Stimulated activated CD8-positive, alpha-beta memory T cell treated with anti-CD3 and anti-CD28 coated beads, Interleukin-7, amount 100 ng/mL, for 24 hours (primary cell): ENCODE measurements around the gene ASB8.
A peak's percentile ranks its signal among the peaks of the same experiment; 100 is the strongest.

Source experiments
- DNase-seq: peaks from one replicate; pipeline ENCODE4 v3.0.0-alpha.2; 2020; ENCODE audit warnings: low read depth

The ASB8 gene, protein sequence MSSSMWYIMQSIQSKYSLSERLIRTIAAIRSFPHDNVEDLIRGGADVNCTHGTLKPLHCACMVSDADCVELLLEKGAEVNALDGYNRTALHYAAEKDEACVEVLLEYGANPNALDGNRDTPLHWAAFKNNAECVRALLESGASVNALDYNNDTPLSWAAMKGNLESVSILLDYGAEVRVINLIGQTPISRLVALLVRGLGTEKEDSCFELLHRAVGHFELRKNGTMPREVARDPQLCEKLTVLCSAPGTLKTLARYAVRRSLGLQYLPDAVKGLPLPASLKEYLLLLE

GRCh38 chr12:48157018-48157888 is at the start of gene ASB8:
TSS of gene ASB8 (minus strand) at chr12:48157515. CDS start at chr12:48153496, 4,019 bp downstream.
- DNase-seq, result peak; percentile 99

GRCh38 chr12:48203192-48203591 is 45.9 kb upstream of the ASB8 start, which contains the start of gene OR10AD1:
TSS of gene OR10AD1 (minus strand) at chr12:48203292. CDS start at chr12:48203292, 0 bp downstream.
- DNase-seq, result no peak

DNA sequence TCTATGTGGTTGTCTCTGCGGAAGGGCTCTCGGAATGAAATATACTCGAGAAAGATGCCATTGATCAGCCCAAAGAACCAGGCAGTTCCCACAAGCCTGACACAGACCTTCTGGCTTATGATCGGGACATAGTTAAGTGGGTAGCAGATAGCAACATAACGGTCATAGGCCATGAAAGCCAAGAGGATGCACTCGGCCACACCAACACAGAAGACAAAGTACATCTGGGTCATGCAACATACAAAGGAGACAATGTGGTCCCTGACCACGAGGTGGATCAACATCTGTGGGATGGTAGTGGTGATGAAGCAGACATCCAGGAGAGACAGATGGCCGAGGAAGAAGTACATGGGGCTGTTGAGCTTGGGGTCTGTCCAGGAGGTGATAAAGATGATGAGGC is 45.5 kb upstream of the ASB8 start:
- no peak for DNase-seq

GRCh38 chr12:48201516-48201915 is 44.2 kb upstream of the ASB8 start:
- DNase-seq, result no peak

DNA sequence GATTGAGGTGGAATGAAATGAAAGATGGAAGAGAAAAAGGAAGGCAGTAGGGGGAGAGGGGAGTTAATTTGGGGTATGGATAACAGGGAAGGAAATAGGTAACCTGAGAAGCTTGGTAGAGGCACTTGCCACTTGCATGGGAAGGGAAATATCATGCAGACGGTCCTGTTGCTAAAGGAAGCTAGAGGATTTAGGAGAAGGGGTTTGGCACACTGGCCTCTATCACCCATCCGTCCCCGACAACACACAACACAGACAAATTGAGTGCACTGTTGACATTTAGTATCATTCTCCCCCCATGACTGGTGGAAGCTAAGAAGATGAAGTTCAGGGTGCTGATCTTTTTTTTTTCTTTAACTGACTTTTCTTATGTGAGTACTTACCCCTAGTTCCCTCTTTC is 43.8 kb upstream of the ASB8 start:
- no peak for DNase-seq

DNA sequence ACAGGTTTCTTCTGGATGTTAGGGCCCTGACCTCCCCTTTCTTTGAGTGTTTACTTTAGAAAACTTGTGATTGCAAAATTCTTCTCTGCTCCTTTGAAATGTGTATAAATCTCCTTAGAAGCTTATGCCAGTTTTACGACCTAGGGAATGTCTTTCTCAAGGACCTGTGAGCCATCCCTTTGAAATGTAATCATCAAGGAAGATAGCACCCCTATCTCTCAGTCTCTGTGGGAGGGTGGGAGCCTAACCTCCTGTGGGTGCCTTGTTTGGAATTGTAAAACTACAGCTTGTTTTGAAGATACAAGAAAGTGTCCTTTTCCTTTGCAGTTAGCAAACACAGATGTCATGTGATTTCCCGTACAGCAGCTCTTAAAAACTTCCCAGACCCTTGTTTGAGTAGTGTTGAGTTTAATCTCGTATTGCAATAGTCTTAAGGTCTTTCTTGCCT is 42.5 kb upstream of the ASB8 start:
- DNase-seq, result no peak

DNA sequence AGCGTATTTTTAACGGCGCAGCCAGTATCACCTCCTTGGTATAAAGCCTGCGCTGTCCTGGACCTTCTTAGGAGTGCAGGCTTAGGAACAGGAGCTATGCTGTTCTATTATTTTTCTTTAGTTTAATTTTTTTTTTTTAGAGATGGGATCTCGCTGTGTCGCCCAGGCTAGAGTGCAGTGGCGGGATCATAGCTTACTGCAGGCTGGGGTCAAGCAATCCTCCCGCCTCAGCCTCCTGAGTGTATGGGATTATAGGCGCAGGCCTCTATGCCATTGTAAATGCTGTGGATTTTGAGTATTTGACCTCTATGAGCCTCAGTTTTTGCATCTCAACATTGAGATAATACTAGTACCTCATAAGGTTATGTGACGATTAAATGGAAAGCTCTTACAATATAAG is 41.7 kb upstream of the ASB8 start:
- DNase-seq, result no peak

GRCh38 chr12:48198672-48198971 is 41.3 kb upstream of the ASB8 start:
- no peak for DNase-seq

DNA sequence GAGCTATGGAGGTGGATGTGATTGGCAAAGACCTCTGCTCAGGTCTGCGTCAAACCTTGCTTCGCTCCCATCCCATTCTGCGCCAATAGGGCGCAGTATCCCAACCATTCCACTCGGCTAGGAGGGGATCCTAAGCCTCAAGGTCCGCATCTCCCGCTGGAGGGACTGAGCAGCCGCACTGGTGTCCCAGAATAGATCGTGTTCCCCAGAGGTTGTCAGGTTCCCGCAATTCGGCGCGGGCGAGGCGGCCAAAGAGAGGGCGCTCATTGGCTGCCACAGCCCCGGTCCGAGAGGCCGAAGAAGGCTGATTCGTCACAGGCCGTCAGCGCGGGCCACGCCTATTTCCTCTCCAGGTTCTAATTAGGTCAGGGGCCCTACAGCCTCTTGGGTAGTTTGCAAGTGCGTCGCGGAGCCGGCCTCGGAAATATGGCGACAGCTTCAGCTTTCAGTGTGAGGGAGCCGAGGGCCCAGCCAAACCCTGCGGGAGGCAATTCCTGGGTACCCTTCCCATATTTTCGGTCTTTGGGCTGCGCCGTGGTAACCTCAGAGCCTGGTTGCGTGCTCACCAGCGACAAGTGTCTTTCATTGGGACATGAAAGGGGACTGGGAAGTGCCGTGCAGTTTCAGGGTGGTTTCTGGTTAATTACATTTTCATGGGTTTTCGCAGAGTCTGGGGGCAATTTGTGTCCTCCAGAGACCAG is 40.8 kb upstream of the ASB8 start:
- DNase-seq, result peak; percentile 79

- no peak for DNase-seq
These were observed 40.2 kb upstream of the ASB8 start for GRCh38 chr12:48197549-48197970.

DNA sequence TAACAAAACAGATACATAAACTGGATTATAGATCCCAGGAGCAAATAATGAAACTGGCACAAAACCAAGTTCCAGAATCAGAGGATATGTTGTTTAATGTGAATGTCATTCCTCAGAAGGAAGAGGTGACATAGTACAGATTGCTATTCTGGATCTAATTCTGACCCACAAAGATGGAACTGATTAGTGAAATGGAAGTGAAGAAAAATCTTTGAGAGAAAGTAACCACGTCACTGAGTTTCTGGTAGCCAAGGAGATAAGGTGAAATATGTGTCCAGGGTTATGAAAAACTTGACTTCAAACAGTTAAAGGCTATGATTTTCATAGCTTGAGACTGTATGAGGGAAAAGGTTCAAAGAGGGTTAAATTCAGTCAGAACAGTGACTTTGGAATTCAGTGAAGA is 37.5 kb upstream of the ASB8 start:
- no peak for DNase-seq

DNA sequence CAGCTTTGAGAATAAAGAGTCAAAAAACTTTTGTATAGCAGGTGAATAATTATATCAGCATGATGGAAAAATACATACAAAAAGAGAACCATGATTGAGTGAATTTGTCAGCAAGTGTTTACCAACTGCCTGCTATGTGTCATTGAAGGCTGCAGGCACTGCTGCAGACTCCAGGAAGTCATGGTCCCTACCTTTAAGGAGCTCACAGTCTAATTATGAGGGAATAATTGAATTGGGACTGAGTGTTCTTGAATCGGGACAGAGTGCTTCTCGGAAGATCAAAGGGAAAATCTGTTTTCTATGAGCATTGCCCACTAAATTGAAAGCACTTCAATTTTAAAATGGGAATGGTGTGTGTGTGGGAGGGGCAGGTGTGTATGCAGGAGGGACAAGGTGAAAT is 36.3 kb upstream of the ASB8 start:
- no peak for DNase-seq

GRCh38 chr12:48192861-48193260 is 35.5 kb upstream of the ASB8 start:
- no peak for DNase-seq

- no peak for DNase-seq
These were observed 33.8 kb upstream of the ASB8 start for GRCh38 chr12:48191096-48191495.

DNA sequence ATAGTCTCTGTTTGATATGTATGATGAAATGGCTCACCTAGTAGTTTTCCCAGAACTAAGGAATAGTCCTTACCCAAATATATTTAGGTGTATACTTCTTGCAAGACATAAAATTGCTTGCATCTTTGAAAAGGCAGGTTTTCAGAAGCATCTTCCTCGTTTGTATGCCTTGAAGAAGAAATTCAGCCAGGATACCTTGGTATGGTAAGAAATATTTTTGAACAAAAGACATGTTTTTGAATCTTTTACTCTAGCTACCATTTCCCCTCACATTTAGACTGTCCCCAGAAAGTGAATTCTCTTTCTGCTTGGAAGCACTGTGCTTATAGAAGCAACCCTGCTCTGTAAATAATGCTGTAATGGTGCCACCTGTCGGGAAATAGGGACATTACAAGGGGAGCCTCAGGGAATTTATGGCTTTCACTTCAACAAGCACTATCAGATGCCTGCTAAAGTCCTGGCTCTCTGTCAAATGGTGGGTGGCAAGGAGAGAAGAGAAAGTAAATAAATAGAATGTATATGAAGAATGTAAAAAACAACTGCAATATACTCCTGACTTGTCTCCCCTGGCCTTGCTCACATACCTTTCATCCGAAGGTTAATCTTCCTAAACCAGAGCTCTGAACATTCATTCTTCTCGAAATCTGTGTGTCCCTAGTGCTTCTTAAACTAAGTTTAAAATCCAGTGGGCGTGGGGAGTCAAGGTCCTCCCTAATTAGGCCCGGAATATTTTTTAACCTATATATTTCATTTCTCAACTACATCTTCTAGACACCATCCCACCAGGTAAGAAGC is 32.2 kb upstream of the ASB8 start:
- peak; percentile 48 for DNase-seq

GRCh38 chr12:48187916-48188695 is 30.8 kb upstream of the ASB8 start:
- no peak for DNase-seq

DNA sequence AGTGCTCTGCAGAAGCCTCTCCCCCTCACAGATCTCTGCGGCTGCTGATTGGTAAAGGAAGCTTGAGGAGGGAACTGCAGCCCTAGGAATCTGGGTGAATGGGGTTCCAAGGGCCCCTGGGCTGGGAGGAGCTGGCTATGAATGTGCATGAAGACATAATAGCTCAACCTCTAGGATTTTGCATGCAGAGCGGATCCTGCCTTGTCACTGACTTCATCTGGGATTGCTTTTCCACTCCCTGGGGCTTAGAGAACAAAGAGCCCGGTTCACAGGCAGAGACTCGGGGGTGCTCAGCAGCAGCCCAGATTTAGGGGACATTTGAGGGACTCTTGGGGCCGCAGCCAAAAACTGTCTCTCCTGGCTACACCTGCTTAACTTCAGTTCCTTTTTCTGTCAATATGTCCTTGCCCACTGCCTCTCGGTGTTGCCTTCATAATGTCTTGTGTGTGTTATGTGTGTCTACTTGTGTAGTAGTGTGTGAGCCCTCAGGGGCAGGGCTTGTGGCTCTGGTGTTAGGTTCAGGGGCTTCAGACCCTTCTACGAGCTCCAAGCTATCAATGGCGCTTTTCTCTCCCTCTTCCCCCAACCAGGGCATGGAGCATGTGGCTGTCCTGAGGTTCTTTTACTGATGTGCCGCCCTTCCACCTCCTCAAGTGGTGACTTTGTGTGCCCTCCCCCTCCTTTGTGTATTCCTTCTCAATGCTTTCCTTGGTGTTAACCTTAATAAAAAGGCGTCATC is 28.0 kb upstream of the ASB8 start:
- DNase-seq, result no peak

GRCh38 chr12:48184549-48184922 is 27.2 kb upstream of the ASB8 start:
- DNase-seq, result no peak

GRCh38 chr12:48183876-48184548 is 26.7 kb upstream of the ASB8 start:
- DNase-seq, result no peak
